Gastrocnemius medialis (tissue), 4 donors: Measurements from ENCODE around the gene PP2D1. TPM values are rescaled to one million over a fixed set of nuclear protein-coding genes. Genes with fewer than 3 reads are reported as not detected.

ENCODE experiments used
- ATAC-seq, 2 donors: fragments of 150-250 bp; one replicate each; pipeline ENCODE4 v1.9.1; 2016
- DNase-seq, 2 donors: peaks; one replicate each; pipeline ENCODE4 v3.0.0-alpha.2; 2019
- H3K27ac ChIP-seq, 4 donors: fragments of 200-600 bp; sonication (generic); 1 replicate in 1 of 4; 2 replicates in 3 of 4; pipeline ENCODE4 v1.5.1; 2016 to 2018; ENCODE audit warnings: mild to moderate bottlenecking in 2 of 4, moderate library complexity in 1 of 4
- H3K27me3 ChIP-seq, 3 donors: fragments of 200-600 bp; sonication (generic) in 2 of 3; 1 replicate in 1 of 3; 2 replicates in 2 of 3; pipeline versions ENCODE4 v1.5.1 to v1.6.0; 2016 to 2019; ENCODE audit warnings: mild to moderate bottlenecking in 1 of 3, moderate library complexity in 1 of 3
- H3K36me3 ChIP-seq, 2 donors: fragments of 200-600 bp; sonication (generic) in 1 of 2; one replicate each; pipeline ENCODE4 v1.5.1; 2017 to 2018
- H3K4me1 ChIP-seq, 2 donors: fragments of 200-600 bp; sonication (generic) in 1 of 2; one replicate each; pipeline ENCODE4 v1.5.1; 2016 to 2017; ENCODE audit warnings: mild to moderate bottlenecking in 2 of 2
- H3K4me3 ChIP-seq, 4 donors: fragments of 200-600 bp; sonication (generic) in 3 of 4; 1 replicate in 1 of 4; 2 replicates in 3 of 4; pipeline ENCODE4 v1.5.1; 2016 to 2019; ENCODE audit warnings: mild to moderate bottlenecking in 2 of 4
- H3K9me3 ChIP-seq, 3 donors: fragments of 200-600 bp; sonication (generic) in 2 of 3; 1 replicate in 1 of 3; 2 replicates in 2 of 3; pipeline ENCODE4 v1.5.1; 2016 to 2019
- CTCF ChIP-seq, 5 experiments: fragments of 450-650 bp in 3 of 5; fragments of 200-600 bp in 2 of 5; sonication (generic) in 2 of 5; IDR thresholded peaks in 4 of 5; conservative IDR thresholded peaks in 1 of 5; 1 replicate in 4 of 5; 2 replicates in 1 of 5; pipeline ENCODE4 v1.5.1; 2016 to 2019; ENCODE audit warnings: antibody characterized with exemption in 5 of 5, mild to moderate bottlenecking in 3 of 5, moderate library complexity in 3 of 5
- POLR2A ChIP-seq, 2 donors: fragments of 450-650 bp; IDR thresholded peaks; one replicate each; pipeline ENCODE4 v1.6.1; 2017; ENCODE audit warnings: antibody characterized with exemption in 2 of 2, mild to moderate bottlenecking in 2 of 2, moderate library complexity in 2 of 2
- in situ Hi-C, 4 donors: fragments of 200-750 bp; cut with MboI; loops; one replicate each; pipeline versions ENCODE4 v1.15.0 to v1.8.0; 2017; ENCODE audit warnings: low sequenced_read_pairs in 4 of 4
- intact Hi-C: fragments of 100-400 bp; cut with DNase I; formaldehyde crosslinking; loops from one replicate; pipeline ENCODE4 v1.15.1; 2023; ENCODE audit warnings: low total_unique reads
- total RNA-seq, 4 donors: library from RNA; depleted of rRNA; stranded (reverse); fragments of >200 nt; gene quantifications; one replicate each; pipeline versions ENCODE4 v1.1.0 to v1.2.3, GENCODE V29; 2016

The PP2D1 gene
- total RNA-seq, 4 donors from 2014 or later, result not detected

- TF ChIP-seq CTCF (IDR thresholded peaks at IDR 0.05 in 4 of 5, conservative IDR thresholded peaks at IDR 0.05 in 1 of 5), result no peak
- no peak for TF ChIP-seq POLR2A (IDR thresholded peaks at IDR 0.05)
- Histone ChIP-seq H3K36me3 (no peaks in the 10 kb centered on the region), H3K4me1 (no peaks in the 10 kb centered on the region), H3K9me3 (no peaks in the 10 kb centered on the region), H3K27ac (no peak overlapping the region), H3K4me3 (no peak overlapping the region), H3K27me3 (no peaks in the 10 kb centered on the region)
- DNase-seq (no peak), ATAC-seq (no peak)
- intact Hi-C loops (no loop called here), in situ Hi-C loops (no loop called here)
Observed at GRCh38 chr3:20013396-20013795, 1.3 kb upstream of the PP2D1 start.

- Histone ChIP-seq H3K4me1 (no peaks in the 10 kb centered on the region), H3K27ac (no peak overlapping the region), H3K9me3 (no peaks in the 10 kb centered on the region), H3K4me3 (no peak overlapping the region), H3K36me3 (no peaks in the 10 kb centered on the region), H3K27me3 (no peaks in the 10 kb centered on the region)
- no peak for ATAC-seq
- in situ Hi-C loops (no loop called here), intact Hi-C loops (no loop called here)
- DNase-seq, result no peak
- TF ChIP-seq POLR2A (IDR thresholded peaks at IDR 0.05) (no peak), CTCF (IDR thresholded peaks at IDR 0.05 in 4 of 5, conservative IDR thresholded peaks at IDR 0.05 in 1 of 5) (no peak)
Observed at GRCh38 chr3:20008646-20009045, 3.4 kb downstream of the PP2D1 start.

- intact Hi-C loops (no loop called here), in situ Hi-C loops (no loop called here)
Observed at GRCh38 chr3:20007960-20008359, 4.1 kb downstream of the PP2D1 start.

GRCh38 chr3:20001932-20002331, 10.1 kb downstream of the PP2D1 start:
- Histone ChIP-seq H3K36me3 (no peaks in the 10 kb centered on the region), H3K4me1 (no peaks in the 10 kb centered on the region), H3K27ac (no peak overlapping the region), H3K9me3 (no peaks in the 10 kb centered on the region), H3K4me3 (no peak overlapping the region), H3K27me3 (no peaks in the 10 kb centered on the region)
- in situ Hi-C loops (no loop called here), intact Hi-C loops (no loop called here)
- DNase-seq (no peak), ATAC-seq (no peak)
- TF ChIP-seq CTCF (IDR thresholded peaks at IDR 0.05 in 4 of 5, conservative IDR thresholded peaks at IDR 0.05 in 1 of 5) (no peak), POLR2A (IDR thresholded peaks at IDR 0.05) (no peak)

More at GRCh38 chr3:20007960-20008359, 4.1 kb downstream of the PP2D1 start:
- Histone ChIP-seq H3K4me1 (no peaks in the 10 kb centered on the region), H3K4me3 (no peak overlapping the region), H3K27ac (no peak overlapping the region), H3K36me3 (no peaks in the 10 kb centered on the region), H3K27me3 (no peaks in the 10 kb centered on the region), H3K9me3 (no peaks in the 10 kb centered on the region)
- no peak for ATAC-seq
- no peak for DNase-seq
- no peak for TF ChIP-seq CTCF (IDR thresholded peaks at IDR 0.05 in 4 of 5, conservative IDR thresholded peaks at IDR 0.05 in 1 of 5)

- Histone ChIP-seq H3K9me3 (no peaks in the 10 kb centered on the region), H3K4me3 (no peak overlapping the region), H3K4me1 (no peaks in the 10 kb centered on the region), H3K27me3 (no peaks in the 10 kb centered on the region), H3K27ac (no peak overlapping the region), H3K36me3 (no peaks in the 10 kb centered on the region)
- in situ Hi-C loops (no loop called here), intact Hi-C loops (no loop called here)
- no peak for TF ChIP-seq CTCF (IDR thresholded peaks at IDR 0.05 in 4 of 5, conservative IDR thresholded peaks at IDR 0.05 in 1 of 5)
- TF ChIP-seq POLR2A (IDR thresholded peaks at IDR 0.05), result no peak
- DNase-seq (no peak), ATAC-seq (no peak)
Observed at GRCh38 chr3:19997502-19997901, 14.6 kb downstream of the PP2D1 start.
